IMR-90 (cell line): Measurements from ENCODE around the gene IGIP. TPM values are rescaled to one million over a fixed set of nuclear protein-coding genes. Genes with fewer than 3 reads are reported as not detected.

Experiments
- ATAC-seq: fragments of 200-7000 bp; cut with Tn5 transposase; 2 replicates; pipeline ENCODE4 v1.9.1; 2020; ENCODE audit warnings: low read depth, mild to moderate bottlenecking, moderate library complexity
- BruUV-seq: library from RNA; stranded (reverse); fragments of 400-500 nt; replicated peaks from 2 replicates; lab custom pipeline; 2021; lab: Mats Ljungman, UMichigan
- CTCF ChIA-PET: fragments of 300-600 bp; formaldehyde crosslinking; extraction: SDS; loops from one replicate; lab custom pipeline; 2021; ENCODE audit warnings: antibody characterized with exemption; lab: Yijun Ruan, JAX
- POLR2A ChIA-PET: fragments of 300-600 bp; sonication (Branson Sonifier 250); formaldehyde crosslinking; loops from one replicate; lab custom pipeline; 2022; ENCODE audit warnings: antibody characterized with exemption; ENCODE audit not compliant: unreplicated experiment; lab: Charles Lee
- DNase-seq: peaks from one replicate; pipeline ENCODE4 v3.0.0; 2013
- H2AFZ ChIP-seq: replicated peaks from 2 replicates; pipeline ENCODE3; 2013; ENCODE audit warnings: low read length, mild to moderate bottlenecking; ENCODE audit not compliant: poor library complexity
- H2AK5ac ChIP-seq: 2 replicates; pipeline ENCODE4 v1.6.1; 2013; ENCODE audit warnings: low read depth, low read length, inconsistent platforms
- H2AK9ac ChIP-seq: replicated peaks from 2 replicates; pipeline ENCODE3; 2013; ENCODE audit warnings: mild to moderate bottlenecking, low read depth, low read length, moderate library complexity; ENCODE audit not compliant: poor library complexity
- H2BK120ac ChIP-seq: 2 replicates; pipeline ENCODE4 v1.6.1; 2013; ENCODE audit warnings: low read depth, low read length, inconsistent platforms
- H2BK15ac ChIP-seq: 3 replicates; pipeline ENCODE4 v1.6.1; 2013; ENCODE audit warnings: low read depth, low read length, inconsistent platforms
- H2BK20ac ChIP-seq: 2 replicates; pipeline ENCODE4 v1.6.1; 2013; ENCODE audit warnings: low read depth, mild to moderate bottlenecking, inconsistent platforms, low read length, moderate library complexity
- H2BK5ac ChIP-seq: 2 replicates; pipeline ENCODE4 v1.6.1; 2013; ENCODE audit warnings: mild to moderate bottlenecking, low read depth, low read length, inconsistent platforms; ENCODE audit not compliant: poor library complexity, severe bottlenecking
- H3K14ac ChIP-seq: replicated peaks from 2 replicates; pipeline ENCODE4 v1.6.1; 2013; ENCODE audit warnings: low read depth, low read length, inconsistent platforms
- H3K18ac ChIP-seq: 2 replicates; pipeline ENCODE4 v1.6.1; 2013; ENCODE audit warnings: low read depth, low read length, control low read depth
- H3K23ac ChIP-seq: 2 replicates; pipeline ENCODE4 v1.6.1; 2013; ENCODE audit warnings: low read depth, low read length, inconsistent platforms
- H3K27ac ChIP-seq: 2 replicates; pipeline ENCODE4 v1.5.1; 2013; ENCODE audit warnings: mild to moderate bottlenecking, control low read depth, low read length; ENCODE audit not compliant: insufficient read depth
- H3K27me3 ChIP-seq: 2 replicates; pipeline ENCODE4 v1.6.1; 2013; ENCODE audit warnings: low read length; ENCODE audit not compliant: control insufficient read depth, insufficient read depth
- H3K36me3 ChIP-seq: 2 replicates; pipeline ENCODE4 v1.6.1; 2013; ENCODE audit warnings: low read length, mixed read lengths; ENCODE audit not compliant: control insufficient read depth, insufficient read depth
- H3K4ac ChIP-seq: 2 replicates; pipeline ENCODE4 v1.6.1; 2013; ENCODE audit warnings: low read depth, low read length, inconsistent platforms
- H3K4me1 ChIP-seq: 2 replicates; pipeline ENCODE4 v1.6.1; 2013; ENCODE audit warnings: low read length, mixed read lengths; ENCODE audit not compliant: control insufficient read depth, insufficient read depth
- H3K4me2 ChIP-seq: 2 replicates; pipeline ENCODE4 v1.6.1; 2013; ENCODE audit warnings: low read depth, mild to moderate bottlenecking, control low read depth, low read length, moderate library complexity
- H3K4me3 ChIP-seq: 2 replicates; pipeline ENCODE4 v1.5.1; 2013; ENCODE audit warnings: low read depth, mild to moderate bottlenecking, control low read depth, low read length, moderate library complexity; ENCODE audit not compliant: insufficient read depth
- H3K56ac ChIP-seq: 2 replicates; pipeline ENCODE4 v1.6.1; 2013; ENCODE audit warnings: low read length, inconsistent platforms; ENCODE audit not compliant: insufficient read depth; ENCODE audit errors: extremely low read depth
- H3K79me1 ChIP-seq, 2 experiments: 2 replicates each; pipeline ENCODE4 v1.6.1; 2013; ENCODE audit warnings: low read length in 2 of 2, inconsistent platforms in 1 of 2, low read depth in 1 of 2
- H3K9ac ChIP-seq: 2 replicates; pipeline ENCODE4 v1.6.1; 2013; ENCODE audit warnings: low read depth, low read length, control low read depth
- H3K9me1 ChIP-seq: 2 replicates; pipeline ENCODE4 v1.6.1; 2013; ENCODE audit warnings: low read length, inconsistent platforms; ENCODE audit not compliant: insufficient read depth
- H3K9me3 ChIP-seq: 2 replicates; pipeline ENCODE4 v1.6.1; 2013; ENCODE audit warnings: low read length; ENCODE audit not compliant: control insufficient read depth, insufficient read depth
- H4K20me1 ChIP-seq: 2 replicates; pipeline ENCODE4 v1.6.1; 2013; ENCODE audit warnings: low read length, inconsistent platforms; ENCODE audit not compliant: insufficient read depth
- H4K5ac ChIP-seq: 2 replicates; pipeline ENCODE4 v1.6.1; 2013; ENCODE audit warnings: mild to moderate bottlenecking, low read depth, low read length, control low read depth
- H4K8ac ChIP-seq, 2 experiments: 2 replicates each; pipeline ENCODE4 v1.6.1; 2013; ENCODE audit warnings: low read depth in 2 of 2, low read length in 2 of 2, control low read depth in 1 of 2, inconsistent platforms in 1 of 2
- H4K91ac ChIP-seq: 2 replicates; pipeline ENCODE4 v1.6.1; 2013; ENCODE audit warnings: low read depth, low read length, inconsistent platforms; ENCODE audit not compliant: insufficient read depth
- FOS ChIP-seq: fragments of 150-350 bp; IDR thresholded peaks from 2 replicates; pipeline ENCODE4 v1.6.1; 2016; ENCODE audit warnings: low read depth, low read length
- POLR2A ChIP-seq: IDR thresholded peaks from 2 replicates; pipeline ENCODE4 v1.6.1; 2012; ENCODE audit warnings: mild to moderate bottlenecking, low read depth, low read length
- WGBS, 2 experiments: methylation state at CpG; one replicate each; pipeline versions ENCODE4 v1.1.5 to v1.1.7; 2013; ENCODE audit warnings: missing lambda C conversion rate in 2 of 2; ENCODE audit not compliant: insufficient read length in 1 of 2; ENCODE audit errors: extremely low coverage in 2 of 2; 5-methylcytosine and 5-hydroxymethylcytosine counted together
- dilution Hi-C: fragments of 300-500 bp; cut with HindIII; formaldehyde crosslinking; loops from one replicate; pipeline ENCODE4 v1.14.3; 2018; ENCODE audit warnings: low sequenced_read_pairs; ENCODE audit not compliant: unreplicated experiment
- in situ Hi-C: fragments of 300-500 bp; cut with MboI; formaldehyde crosslinking; loops from 3 replicates; pipeline ENCODE4 v1.14.3; 2019; ENCODE audit warnings: low sequenced_read_pairs, inconsistent platforms, mixed read lengths
- intact Hi-C: fragments of 100-400 bp; cut with micrococcal nuclease; formaldehyde crosslinking; loops from 2 replicates; pipeline ENCODE4 v1.10.0; 2022
- polyA plus RNA-seq, 3 experiments: library from polyadenylated mRNA; depleted of rRNA; stranded (reverse); fragments of >200 nt; gene quantifications; 2 replicates each; pipeline ENCODE4 v1.2.3, GENCODE V29; 2012; ENCODE audit warnings: low replicate concordance in 1 of 3
- total RNA-seq: library from RNA; depleted of rRNA; stranded (reverse); fragments of >200 nt; gene quantifications from 2 replicates; pipeline ENCODE4 v1.2.3, GENCODE V29; 2012

The IGIP gene
- total and polyA plus RNA-seq, 2 of the 4 experiments (the other 2 are of a cell fraction), result 1.2 to 5.0 TPM

DNA sequence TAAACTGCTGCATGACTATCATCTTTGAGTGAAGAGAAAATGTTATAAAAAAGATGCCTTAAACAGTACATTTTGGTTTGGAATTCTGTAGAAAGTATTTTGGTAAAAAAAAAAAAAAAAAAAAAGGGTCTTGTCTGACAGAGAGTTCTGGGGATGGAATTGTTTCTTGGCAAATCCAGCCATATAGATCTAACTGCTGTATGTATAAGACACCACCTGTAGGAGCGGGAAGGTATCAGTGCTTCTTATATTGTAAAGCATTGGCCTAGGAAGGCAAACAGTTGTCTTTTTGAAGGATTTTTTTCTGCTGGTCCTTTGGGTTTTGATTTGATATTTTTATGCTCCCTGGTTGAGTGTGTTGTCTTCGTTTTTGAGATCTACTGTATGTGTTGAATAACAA, 9.0 kb upstream of the IGIP start:
- in situ Hi-C loops (loop anchor here (25.0 kb wide), 1 partner anchor 479 kb away; the partner anchor contains the start of gene CXXC5), dilution Hi-C loops (no loop called here), intact Hi-C loops (no loop called here)
- Histone ChIP-seq H3K23ac (no peak overlapping the region; the same call in 1 of the 2 replicates), H3K4me1 (peaks cover 8% of the 10 kb centered on the region), H2AFZ (no peak overlapping the region), H2BK120ac (no peak overlapping the region), H4K20me1 (peaks cover 42% of the 10 kb centered on the region), H3K4me2 (peak overlapping the region; percentile 19; the same call in 1 of the 2 replicates), H3K4ac (no peak overlapping the region), H3K9ac (no peak overlapping the region), H3K36me3 (peaks cover 2% of the 10 kb centered on the region; the same call in 1 of the 2 replicates), H3K56ac (no peak overlapping the region), H4K8ac (no peak overlapping the region), H3K4me3 (no peak overlapping the region), H3K79me1 (peaks cover 14 to 66% of the 10 kb centered on the region in 2 experiments), H2BK5ac (no peak overlapping the region), H2BK15ac (no peak overlapping the region), H3K27ac (no peak overlapping the region), H2AK9ac (no peak overlapping the region), H2AK5ac (no peak overlapping the region), H4K5ac (no peak overlapping the region), H3K27me3 (no peaks in the 10 kb centered on the region), H3K9me3 (no peaks in the 10 kb centered on the region), H3K18ac (no peak overlapping the region), H3K9me1 (0 out of 2 replicates have a peak, but pooled peaks cover 6% of the 10 kb centered on the region), H4K91ac (no peak overlapping the region), H2BK20ac (no peak overlapping the region), H3K14ac (no peak overlapping the region)
- ATAC-seq (no peak), DNase-seq (no peak)
- ChIA-PET POLR2A (no interaction called here), CTCF (interaction anchor here (0.6 to 5.1 kb wide), 2 partner anchors 28 to 267 kb away, joined by 5 to 31 read pairs; no protein-coding TSS in a partner anchor)
- WGBS, 2 experiments, result no CpG with 5 or more reads among the region's 2 CpGs
- TF ChIP-seq POLR2A (no peak), FOS (no peak)
- no TSS peak for BruUV-seq
